Progenitor cell of endocrine pancreas (in vitro differentiated cells): Measurements from ENCODE around the gene STK17B. TPM values are rescaled to one million over a fixed set of nuclear protein-coding genes. Genes with fewer than 3 reads are reported as not detected.

Experiments used
- DNase-seq: peaks from one replicate; pipeline ENCODE4 v3.0.0; 2021; ENCODE audit warnings: low spot score; ENCODE audit not compliant: unreplicated experiment
- H3K27ac Mint-ChIP-seq: 2 replicates; pipeline ENCODE4 v1.8.0; 2021; ENCODE audit warnings: mild to moderate bottlenecking, moderate library complexity, mixed read lengths
- H3K27me3 Mint-ChIP-seq: 2 replicates; pipeline ENCODE4 v1.8.0; 2021; ENCODE audit warnings: mixed read lengths
- H3K36me3 Mint-ChIP-seq: 2 replicates; pipeline ENCODE4 v1.8.0; 2022; ENCODE audit warnings: mixed read lengths; ENCODE audit not compliant: insufficient read depth
- H3K4me1 Mint-ChIP-seq: 2 replicates; pipeline ENCODE4 v1.8.0; 2021; ENCODE audit warnings: low read depth, mixed read lengths
- H3K4me3 Mint-ChIP-seq: 2 replicates; pipeline ENCODE4 v1.8.0; 2021; ENCODE audit warnings: low read depth, mild to moderate bottlenecking, moderate library complexity, mixed read lengths
- H3K9me3 Mint-ChIP-seq: 2 replicates; pipeline ENCODE4 v1.8.0; 2021; ENCODE audit warnings: low read depth, mixed read lengths
- total RNA-seq: library from RNA; stranded (reverse); gene quantifications from 2 replicates; pipeline ENCODE4 v1.2.1, GENCODE V29; 2021
- TF ChIP-seq, protein P1 (sequence below): fragments of 200-600 bp; sonication (generic); IDR thresholded peaks from one replicate; pipeline ENCODE4 v1.5.0; 2021; ENCODE audit warnings: antibody characterized with exemption, mild to moderate bottlenecking; ENCODE audit not compliant: unreplicated experiment

STK17B gene
- total RNA-seq, 1 donor from 2014 or later: 3.4 TPM

DNA sequence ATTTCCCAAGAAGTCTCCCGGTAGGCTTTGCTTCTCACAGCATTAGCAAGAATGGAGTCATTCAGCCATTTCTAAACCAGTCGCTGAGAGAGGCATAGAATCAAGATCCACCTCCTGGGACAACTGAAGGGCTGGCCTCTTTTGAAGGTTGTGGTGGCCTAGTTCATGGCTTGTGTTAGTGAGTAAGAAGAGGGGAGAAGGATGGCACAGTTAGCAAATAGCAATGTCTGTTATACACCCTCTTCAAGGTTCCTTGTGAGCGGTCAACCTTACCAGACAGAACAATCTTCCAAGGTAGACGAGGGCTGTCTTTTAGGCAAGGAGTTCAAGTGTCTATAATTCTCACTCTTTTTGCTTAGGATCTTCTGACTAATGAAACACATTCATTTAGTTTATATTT lies 67.3 kb downstream of the STK17B start:
- H3K36me3 Mint-ChIP-seq: no peaks in the 10 kb centered on the region
- H3K4me1 Mint-ChIP-seq: no peaks in the 10 kb centered on the region
- no peaks in the 10 kb centered on the region for H3K27me3 Mint-ChIP-seq
- no peaks in the 10 kb centered on the region for H3K9me3 Mint-ChIP-seq
- no peak overlapping the region for H3K4me3 Mint-ChIP-seq
- TF ChIP-seq, protein P1, sequence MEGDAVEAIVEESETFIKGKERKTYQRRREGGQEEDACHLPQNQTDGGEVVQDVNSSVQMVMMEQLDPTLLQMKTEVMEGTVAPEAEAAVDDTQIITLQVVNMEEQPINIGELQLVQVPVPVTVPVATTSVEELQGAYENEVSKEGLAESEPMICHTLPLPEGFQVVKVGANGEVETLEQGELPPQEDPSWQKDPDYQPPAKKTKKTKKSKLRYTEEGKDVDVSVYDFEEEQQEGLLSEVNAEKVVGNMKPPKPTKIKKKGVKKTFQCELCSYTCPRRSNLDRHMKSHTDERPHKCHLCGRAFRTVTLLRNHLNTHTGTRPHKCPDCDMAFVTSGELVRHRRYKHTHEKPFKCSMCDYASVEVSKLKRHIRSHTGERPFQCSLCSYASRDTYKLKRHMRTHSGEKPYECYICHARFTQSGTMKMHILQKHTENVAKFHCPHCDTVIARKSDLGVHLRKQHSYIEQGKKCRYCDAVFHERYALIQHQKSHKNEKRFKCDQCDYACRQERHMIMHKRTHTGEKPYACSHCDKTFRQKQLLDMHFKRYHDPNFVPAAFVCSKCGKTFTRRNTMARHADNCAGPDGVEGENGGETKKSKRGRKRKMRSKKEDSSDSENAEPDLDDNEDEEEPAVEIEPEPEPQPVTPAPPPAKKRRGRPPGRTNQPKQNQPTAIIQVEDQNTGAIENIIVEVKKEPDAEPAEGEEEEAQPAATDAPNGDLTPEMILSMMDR: no peak
- no peak for DNase-seq
- no peak overlapping the region for H3K27ac Mint-ChIP-seq

DNA sequence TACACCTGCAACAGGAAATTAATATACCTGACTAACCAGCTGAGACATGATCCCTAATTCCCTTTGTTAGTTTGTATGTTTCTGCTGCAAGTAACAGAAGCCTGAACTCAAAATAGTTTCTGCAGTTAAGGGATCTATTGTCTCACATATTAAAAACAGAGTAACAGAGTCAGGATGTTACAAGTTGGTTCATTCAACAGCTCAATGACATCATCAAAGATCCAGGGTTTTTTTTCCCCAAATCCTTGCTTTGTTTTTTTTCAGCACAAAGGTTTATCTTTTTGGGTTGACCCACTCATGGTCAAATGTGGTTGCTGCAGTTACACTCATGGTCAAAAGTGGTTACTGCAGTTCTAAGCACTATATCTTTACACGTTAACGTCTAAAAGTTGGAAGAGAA lies 67.8 kb downstream of the STK17B start:
- TF ChIP-seq, protein P1: no peak
- Mint-ChIP-seq H3K36me3 (no peaks in the 10 kb centered on the region), H3K27ac (no peak overlapping the region), H3K27me3 (no peaks in the 10 kb centered on the region), H3K4me3 (no peak overlapping the region), H3K9me3 (no peaks in the 10 kb centered on the region), H3K4me1 (no peaks in the 10 kb centered on the region)
- DNase-seq: no peak

DNA sequence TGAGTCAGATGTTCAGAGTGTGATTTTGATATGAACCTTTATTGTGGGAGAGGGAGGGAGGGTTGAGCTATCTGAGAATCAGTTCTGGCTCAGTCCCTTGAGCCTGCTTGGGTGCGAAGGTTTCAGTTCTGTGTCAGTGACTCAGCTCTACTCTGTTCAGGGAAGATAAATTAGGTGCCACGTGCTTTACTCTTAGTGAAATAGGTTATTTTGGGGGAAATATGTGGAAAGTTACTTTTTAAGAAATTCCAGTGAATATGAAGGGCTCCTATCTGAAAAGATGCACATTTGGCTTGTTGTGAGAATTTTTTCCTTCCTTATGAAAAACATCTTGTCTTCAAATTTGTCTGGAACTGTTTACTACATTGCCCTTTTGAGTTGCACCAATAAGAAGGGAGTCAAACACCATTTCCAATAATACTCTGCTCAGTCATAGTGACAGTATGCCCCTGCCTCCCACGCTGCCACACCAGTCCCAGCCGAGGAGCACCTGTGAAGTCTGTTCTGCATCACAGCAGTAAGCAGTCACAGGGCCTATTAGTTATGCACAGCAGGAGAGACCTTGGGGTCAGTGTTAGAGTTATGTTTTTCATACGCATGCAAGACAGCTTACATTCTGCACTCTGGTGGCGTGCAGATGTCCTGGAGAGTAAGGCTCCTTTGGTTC lies 69.9 kb downstream of the STK17B start:
- Mint-ChIP-seq H3K9me3 (no peaks in the 10 kb centered on the region), H3K27ac (no peak overlapping the region), H3K4me1 (no peaks in the 10 kb centered on the region), H3K27me3 (no peaks in the 10 kb centered on the region), H3K4me3 (no peak overlapping the region), H3K36me3 (no peaks in the 10 kb centered on the region)
- no peak for DNase-seq
- TF ChIP-seq, protein P1: no peak

DNA sequence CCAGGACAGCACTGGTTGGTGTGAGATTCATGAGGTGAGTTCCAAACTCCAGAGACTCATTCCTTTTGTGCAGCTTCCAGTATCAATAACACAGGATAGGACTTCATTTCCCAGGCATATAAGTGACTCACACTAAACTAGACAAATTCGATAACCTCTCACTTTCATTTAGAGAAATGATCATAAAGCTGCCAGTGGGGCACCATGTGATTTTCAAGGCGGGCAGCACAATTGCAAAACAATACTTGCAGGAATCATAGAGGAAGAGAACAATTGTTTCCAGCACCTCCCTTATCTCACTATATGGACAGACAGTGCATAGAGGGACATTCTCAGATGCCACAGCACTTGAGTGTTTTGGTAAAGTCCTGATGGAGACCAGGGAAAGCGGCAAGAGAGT lies 71.5 kb downstream of the STK17B start:
- no peak for DNase-seq
- TF ChIP-seq, protein P1: no peak
- H3K27ac Mint-ChIP-seq: no peak overlapping the region
- no peaks in the 10 kb centered on the region for H3K4me1 Mint-ChIP-seq
- H3K9me3 Mint-ChIP-seq: no peaks in the 10 kb centered on the region
- H3K27me3 Mint-ChIP-seq: no peaks in the 10 kb centered on the region
- H3K4me3 Mint-ChIP-seq: no peak overlapping the region
- H3K36me3 Mint-ChIP-seq: no peaks in the 10 kb centered on the region

DNA sequence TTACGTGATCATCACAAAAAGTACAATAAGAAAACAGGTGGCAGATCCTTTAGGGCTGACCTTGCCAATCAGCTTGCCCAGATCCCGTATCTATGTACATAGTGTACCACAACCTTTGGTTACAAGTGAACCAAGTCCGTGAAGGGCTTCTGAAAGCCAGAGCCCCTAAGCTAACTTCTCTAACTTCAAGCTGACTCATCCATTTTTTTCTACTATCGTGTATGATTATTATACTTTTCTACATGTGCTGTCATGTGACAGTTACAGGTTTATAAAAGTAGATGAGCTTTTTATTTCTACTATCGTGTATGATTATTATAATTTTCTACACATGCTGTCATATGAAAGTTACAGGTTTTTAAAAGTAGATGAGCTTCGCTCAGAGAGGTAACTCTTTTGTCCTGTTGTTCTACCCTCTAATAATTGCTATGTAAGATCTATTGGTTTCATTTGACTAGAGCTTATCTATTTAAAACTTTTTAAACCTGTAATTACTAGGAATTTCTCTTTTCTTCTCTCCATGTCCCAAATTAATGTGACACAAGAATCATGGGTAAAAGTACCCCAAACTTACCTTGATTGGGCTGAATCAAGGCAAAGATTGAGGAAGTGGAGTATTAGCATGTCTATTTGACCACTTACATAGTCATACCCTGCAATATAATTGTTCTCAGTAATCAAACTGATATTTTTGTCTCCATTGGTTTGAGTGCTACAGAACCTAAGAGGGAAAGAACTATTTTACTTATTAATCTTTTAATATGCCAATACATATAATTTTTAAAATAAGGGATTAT lies 73.3 kb downstream of the STK17B start:
- Mint-ChIP-seq H3K27ac (no peak overlapping the region), H3K9me3 (peaks cover 4% of the 10 kb centered on the region), H3K4me3 (no peak overlapping the region), H3K4me1 (no peaks in the 10 kb centered on the region), H3K27me3 (no peaks in the 10 kb centered on the region), H3K36me3 (no peaks in the 10 kb centered on the region)
- TF ChIP-seq, protein P1: no peak
- no peak for DNase-seq
